Activated CD4-positive, alpha-beta T cell treated with anti-CD3 and anti-CD28 coated beads, Interleukin-2, Interleukin-6, amounts not matched to agents 100 ng/mL and 50 ng/mL, durations not matched to agents 16 hours and 8 hours (primary cell): ENCODE results near the gene SCN2B.

Experiments
- DNase-seq: peaks from one replicate; pipeline ENCODE4 v3.0.0-alpha.2; 2020

The SCN2B gene

DNA sequence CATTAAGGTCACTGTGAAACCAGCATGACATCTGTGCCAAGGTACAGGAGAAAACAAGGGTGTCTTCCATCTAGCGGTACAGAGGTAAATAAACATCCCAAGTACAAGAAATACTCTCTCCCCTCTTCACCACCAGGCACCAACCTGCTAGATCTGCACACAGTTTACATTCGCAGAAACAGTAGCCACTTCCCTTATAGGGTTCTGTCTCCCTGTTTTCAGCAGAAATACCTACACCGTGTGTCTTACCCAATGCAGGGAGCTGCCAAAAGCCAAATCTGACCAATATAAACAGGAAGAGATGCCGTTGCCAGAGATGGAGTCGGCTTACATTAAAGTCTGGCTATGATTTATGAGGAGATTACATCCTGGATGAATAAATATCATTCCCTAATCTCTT lies 25.0 kb downstream of the SCN2B start:
- DNase-seq, result no peak

DNA sequence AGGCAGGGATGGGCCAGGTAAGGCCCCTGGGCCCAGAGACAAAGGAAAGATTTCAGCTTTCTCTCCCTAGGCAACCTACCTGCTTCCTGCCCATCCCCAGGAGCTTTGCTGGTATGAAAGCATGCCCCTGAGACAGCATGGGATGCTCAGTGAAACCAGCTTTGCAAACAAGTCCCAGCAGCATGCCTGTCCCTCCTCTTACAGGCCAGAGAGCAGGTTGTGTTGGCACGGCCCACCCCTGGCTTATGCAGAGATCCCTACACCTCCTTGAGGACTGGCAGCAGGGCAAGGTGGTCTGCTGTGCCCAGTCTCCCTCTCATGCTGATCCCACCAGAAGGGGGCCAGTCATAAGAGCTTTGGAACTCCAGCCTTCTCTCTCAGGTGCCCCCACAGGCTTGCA lies 26.9 kb downstream of the SCN2B start:
- DNase-seq, result no peak

GRCh38 chr11:118148856-118149255 lies 27.6 kb downstream of the SCN2B start:
- DNase-seq, result no peak

- no peak for DNase-seq
Observed at GRCh38 chr11:118148240-118148639, 28.2 kb downstream of the SCN2B start.

- DNase-seq, result no peak
Observed at GRCh38 chr11:118147502-118147901, 28.9 kb downstream of the SCN2B start.

DNA sequence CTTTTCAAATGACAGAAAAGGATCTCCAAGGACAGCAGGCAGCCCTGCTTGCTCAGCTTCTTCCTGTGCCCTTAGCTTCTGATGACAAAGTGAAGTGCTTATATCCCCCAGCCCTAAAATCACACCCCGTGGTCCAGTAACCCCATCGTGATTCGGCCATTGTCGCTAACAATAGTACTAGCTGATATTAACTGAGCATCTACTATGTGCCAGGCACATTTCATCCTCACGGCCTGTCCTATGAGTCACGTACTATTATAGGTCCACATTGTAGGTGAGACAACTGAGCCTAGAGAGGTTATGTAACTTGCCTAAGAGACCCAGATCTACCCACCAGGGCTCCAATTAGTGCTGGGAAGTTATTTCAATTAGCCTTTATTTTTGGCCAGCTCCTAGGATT lies 29.9 kb downstream of the SCN2B start:
- DNase-seq, result no peak

GRCh38 chr11:118145285-118146227 lies 30.9 kb downstream of the SCN2B start:
- DNase-seq, result peak; percentile 93

DNA sequence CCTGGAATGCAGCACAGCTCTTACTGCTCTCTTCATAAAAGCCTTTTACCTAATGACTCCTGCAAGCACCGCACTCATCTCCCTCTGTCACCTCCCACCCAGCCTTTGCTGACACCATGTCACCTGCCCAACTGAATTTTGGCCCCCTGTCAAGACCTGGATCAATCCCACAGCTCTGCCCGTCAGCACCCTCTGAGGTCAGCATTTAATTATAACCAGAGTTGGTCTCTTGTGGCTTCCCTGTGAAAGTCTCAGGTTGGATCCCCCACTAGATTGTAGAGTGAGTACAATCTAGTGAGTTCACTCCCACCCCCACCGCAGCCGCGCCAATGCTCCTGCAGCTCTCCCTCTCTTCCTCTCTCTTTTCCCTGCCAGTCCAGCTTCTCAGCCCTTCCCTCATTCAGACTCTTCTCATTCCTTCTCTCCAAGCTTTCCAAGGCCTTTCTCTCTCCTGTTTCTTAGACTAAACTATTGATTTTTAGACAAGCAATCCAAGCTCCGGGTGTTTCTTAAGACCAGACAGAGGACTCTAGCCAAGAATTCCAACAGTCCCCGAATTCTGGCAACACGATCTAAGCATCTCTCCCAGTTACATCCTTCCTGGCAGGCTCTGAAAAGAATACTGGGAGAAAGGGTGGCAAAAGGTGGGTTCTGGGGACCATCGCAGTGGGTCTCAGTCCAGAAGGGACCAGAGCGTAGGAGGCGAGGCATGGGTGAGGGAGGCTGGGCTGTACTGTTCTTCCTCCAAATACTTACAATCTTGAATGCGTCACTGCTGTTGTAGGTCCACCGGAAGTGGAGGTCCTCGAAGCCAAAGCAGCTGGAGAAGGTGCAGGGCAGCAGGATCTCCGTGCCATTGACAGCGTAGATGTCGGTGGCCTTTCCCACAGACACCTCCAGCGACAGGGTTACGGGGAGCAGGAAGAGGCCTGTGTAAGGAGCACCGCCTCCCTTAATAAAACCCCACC lies 31.9 kb downstream of the SCN2B start:
- no peak for DNase-seq

- no peak for DNase-seq
Observed at GRCh38 chr11:118143661-118144185, 32.7 kb downstream of the SCN2B start.

- no peak for DNase-seq
Observed at GRCh38 chr11:118142809-118143208, 33.6 kb downstream of the SCN2B start.

GRCh38 chr11:118142081-118142480 lies 34.4 kb downstream of the SCN2B start:
- no peak for DNase-seq

GRCh38 chr11:118139578-118139977 lies 36.9 kb downstream of the SCN2B start:
- DNase-seq, result no peak

GRCh38 chr11:118138839-118139420 lies 37.5 kb downstream of the SCN2B start:
- no peak for DNase-seq

DNA sequence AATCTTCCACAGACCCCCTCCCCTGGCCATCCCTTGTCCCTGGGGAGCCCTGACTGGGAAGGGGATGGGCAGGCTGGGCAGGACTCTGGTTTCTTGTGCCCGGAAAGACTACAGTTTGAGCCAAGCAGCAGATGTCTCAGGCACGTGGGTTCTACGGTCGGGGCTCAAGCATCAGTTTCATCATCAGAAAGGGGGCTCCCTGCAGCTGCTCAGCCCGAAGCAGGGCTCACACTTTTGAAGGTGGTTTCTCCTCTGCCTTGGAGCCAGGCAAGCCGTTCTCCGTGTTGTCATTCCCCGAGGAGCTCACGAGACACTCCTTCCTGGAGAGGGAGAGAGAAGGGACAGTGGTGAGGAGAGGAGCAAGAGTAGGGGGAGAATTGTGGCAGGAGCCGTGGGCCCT lies 39.6 kb downstream of the SCN2B start:
- DNase-seq, result no peak

DNA sequence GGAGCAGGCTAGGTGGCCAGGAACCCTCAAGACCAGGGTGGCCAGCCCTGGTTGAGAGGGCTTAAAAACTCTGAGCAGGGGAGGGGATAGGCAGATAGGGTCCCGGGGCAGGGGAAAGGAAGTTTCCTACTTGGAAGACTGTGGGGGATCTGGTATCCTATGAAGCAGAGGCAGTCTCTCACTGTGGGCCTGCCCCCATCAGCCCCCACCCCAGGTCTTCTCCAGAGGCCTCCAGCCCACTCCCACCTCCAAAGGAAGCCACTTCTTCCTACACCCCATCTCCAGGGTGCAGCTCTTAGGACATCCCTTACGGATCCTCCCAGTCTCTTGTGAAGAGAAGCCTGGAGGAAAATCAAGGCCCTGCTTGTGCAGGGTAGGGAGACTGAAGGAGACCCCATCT lies 40.1 kb downstream of the SCN2B start:
- DNase-seq, result no peak

- no peak for DNase-seq
Observed at GRCh38 chr11:118135796-118136165, 40.7 kb downstream of the SCN2B start.

- DNase-seq, result no peak
Observed at GRCh38 chr11:118135051-118135795, 41.2 kb downstream of the SCN2B start.

DNA sequence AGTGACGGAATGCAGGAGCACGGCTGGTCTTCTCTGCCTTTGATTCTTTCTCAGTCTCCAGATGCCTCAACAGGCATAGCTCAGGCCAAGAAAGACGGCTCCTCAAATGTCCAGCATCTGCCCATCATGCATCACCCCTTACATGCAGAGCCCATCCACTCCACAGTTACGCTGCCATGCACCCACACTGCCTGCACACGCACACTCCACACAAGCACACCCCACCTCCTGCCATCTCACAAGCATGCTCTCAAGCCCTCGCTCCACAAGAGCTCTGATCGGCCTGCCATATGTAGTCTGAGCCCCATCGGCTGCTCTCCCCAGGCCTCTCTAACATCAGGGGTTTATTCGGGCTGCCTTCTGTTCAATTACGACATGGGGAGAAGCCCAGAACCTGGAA lies 42.6 kb downstream of the SCN2B start:
- DNase-seq, result no peak

GRCh38 chr11:118132385-118133151 lies 43.9 kb downstream of the SCN2B start:
- no peak for DNase-seq

DNA sequence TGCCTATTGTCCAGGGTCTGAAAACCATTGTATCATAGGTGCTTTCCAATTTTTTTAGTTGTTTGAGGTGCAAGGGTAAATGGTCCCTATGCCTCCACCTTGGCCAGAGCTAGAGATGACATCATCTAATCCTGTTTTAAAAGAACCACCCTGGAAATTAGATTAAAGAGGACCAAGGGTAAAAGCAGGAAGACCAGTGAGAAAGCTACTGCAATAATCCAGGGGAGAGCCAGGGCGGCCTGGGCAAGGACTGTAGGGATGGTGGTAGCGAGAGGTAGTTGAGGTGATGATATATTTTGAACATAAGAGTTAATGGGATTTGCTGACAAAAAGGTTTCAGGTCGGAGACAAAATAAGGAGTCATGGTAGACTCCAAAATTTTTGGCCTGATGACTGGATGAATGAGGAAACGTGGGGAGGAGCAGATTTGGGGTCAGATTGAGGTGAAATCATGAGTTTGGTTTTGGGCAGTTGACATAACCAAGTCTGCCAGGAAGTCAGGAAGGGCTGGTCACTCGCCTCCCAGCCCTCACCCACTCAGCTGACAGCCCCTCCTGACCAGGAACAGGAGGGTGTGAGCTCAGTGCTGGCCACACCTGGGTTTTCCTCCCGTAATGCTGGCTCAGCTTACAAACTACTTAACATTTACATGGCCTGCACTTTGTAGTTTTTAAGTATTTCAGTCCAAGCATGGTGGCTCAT lies 46.8 kb downstream of the SCN2B start:
- no peak for DNase-seq
